Measurements from ENCODE around the gene LOXHD1.

DNA sequence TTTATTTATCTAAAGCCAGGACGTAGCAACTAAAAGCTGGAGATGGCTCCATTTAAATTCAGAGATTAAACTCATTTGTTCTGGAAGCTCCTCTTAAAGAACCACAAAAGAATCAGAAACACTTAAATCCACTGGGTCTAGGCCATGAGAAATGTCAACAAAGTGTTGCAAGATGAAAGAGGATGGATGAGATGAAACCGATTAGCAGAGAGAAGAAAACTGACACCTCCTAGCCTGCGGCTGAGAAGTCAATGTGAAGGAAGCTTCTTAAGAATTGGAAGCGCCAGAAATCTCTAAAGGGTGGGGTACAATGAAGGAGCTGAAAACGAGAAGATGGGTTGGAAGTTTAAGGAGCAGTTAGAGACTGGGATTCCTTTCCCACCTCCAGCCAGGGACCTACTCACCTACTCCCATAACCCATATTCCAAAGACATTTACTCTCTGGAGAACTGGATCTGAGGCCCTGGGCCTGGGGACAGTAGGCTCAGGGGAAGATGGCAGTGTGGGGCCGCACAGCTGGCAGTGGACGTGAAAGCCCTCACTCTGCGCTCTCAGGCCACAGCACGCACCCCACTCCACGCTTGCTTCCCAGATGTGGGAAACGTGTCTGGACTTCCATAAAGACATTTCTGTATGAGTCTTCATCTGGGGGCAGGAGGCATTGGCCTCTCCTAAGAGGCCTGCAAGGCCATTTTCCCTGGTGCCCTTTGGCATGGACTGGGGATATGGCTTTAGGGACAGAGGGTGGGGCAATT is 188.4 kb downstream of the LOXHD1 start:
- no peak for TF ChIP-seq CTCF (IDR thresholded peaks at IDR 0.05)
- TF ChIP-seq POLR2A (IDR thresholded peaks at IDR 0.05), result no peak
- no peak for TF ChIP-seq EP300 (IDR thresholded peaks at IDR 0.05; ENCODE audit: low read depth)
